NCI-H1694 (cell line): ENCODE data around the gene JAM2.
"Not testable (repeated sequence)": the region's sequence is repeated elsewhere in the genome, so short reads cannot be mapped to it uniquely, and the experiment has no call there.

Experiments used
- DNase-seq: peaks from one replicate; lab custom pipeline; 2025; lab: John Stamatoyannopoulos, UW

JAM2 gene, protein sequence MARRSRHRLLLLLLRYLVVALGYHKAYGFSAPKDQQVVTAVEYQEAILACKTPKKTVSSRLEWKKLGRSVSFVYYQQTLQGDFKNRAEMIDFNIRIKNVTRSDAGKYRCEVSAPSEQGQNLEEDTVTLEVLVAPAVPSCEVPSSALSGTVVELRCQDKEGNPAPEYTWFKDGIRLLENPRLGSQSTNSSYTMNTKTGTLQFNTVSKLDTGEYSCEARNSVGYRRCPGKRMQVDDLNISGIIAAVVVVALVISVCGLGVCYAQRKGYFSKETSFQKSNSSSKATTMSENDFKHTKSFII

DNA sequence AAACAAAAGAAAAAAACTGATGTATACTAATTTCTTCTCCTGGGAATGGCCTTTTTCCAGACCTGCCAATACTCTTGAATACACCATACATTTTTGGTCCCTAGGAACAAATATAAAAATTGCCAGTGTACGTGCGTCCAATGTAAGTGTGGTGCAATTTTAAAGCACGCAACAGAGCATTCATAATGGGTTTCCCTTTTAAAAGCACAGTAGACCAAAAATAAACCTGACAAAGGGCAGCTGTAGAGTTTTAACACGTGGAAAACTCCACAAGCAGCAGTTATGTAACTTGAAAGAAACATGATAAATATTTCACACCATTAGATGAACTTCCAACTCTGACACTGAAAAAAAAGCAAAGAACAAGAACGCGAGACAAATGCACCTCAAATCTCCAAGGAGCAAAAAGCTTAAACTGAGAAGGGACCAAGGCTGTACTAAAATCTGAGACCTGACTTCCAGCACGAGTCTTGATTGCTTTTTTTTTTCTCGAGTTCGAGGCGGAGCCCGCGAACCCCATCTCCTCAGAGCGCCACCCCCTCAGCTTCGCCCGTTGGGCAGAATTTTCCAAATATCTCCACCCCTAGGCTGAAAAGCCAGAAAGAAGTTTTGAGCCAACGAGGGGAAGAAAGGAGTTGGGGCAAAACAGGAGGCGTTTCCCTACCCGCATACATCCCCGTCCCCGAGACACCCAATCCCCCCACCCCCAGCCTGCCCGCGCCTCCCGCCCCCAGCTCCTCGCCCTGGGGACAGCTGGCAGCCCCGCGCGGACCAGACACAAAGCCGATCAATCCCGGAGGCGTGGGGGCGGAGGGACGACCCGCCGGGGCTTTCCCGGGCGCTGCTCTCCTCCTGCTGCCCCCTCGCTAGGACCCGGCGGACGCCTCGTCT is at the start of gene JAM2:
JAM2 (plus strand) TSS at position 599 of the 891 bp plus-strand sequence. CDS start 564 bp downstream, outside the sequence.
- DNase-seq = peak; percentile 60

DNA sequence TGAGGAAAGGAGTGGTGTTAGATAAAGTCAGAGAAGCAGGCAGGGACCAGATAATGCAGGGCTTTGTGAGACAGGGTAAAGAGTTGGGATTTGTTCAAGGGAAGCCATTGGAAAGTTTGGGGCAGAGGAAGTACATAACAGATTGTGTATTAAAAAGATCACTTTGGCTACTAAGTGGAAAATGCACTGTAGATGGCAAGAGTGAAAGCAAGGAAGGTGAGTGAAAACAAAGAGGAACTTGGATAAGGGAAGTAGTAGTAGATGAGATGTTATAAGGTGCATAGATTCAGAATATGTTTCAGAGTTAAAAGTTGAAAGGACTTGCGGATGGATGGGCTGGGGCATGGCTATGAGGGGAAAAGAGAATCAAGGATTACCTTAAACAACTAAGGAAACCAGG is 49.2 kb upstream of the JAM2 start:
- no peak for DNase-seq

DNA sequence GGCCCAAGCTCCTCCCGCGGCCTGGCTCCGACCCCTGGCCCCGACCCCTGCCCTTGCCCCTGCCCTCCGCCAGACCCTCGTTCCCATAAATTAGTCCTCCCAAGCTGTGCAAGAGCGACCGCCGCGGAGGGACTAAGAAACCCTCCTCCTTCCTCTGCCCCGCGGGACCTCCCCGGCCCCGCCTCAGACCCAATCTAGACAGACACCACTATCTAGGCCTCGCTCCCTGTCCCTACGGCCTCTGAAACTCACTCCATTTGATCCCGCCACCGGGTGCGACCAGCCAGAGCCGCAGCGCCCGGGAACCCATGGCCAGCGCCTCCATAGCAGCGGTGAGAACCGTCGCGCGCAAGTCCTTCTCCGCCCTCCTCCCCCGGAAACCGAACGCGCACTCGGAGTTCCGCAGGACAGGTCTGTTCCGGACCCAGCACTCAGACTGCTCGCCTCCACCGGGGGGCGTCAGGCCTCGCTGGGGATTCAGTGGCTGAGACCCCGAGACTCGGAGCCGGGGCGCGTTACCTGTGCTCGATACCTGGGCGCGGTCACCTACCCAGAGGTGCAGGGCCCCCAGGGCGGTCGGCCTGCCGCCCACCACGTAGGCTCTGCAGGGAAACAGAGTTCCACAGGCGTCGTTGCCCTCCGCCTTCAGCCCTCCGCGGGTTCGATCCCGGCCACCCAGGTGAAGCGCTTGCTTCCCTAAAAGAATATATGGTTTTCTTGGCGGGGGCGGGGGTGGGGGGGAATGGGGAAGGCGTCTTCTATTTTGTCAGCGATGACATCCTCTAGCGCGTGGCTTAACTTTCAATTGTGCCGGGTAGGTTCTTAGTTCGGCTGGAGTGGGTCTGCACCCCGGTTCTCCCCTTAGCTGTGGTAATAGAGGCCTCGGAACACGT is 31.7 kb upstream of the JAM2 start, which contains the start of gene MRPL39:
MRPL39 (minus strand) TSS at position 331 of the 893 bp plus-strand sequence; CDS start at position 325, 6 bp downstream.
- DNase-seq = peak; percentile 89

DNA sequence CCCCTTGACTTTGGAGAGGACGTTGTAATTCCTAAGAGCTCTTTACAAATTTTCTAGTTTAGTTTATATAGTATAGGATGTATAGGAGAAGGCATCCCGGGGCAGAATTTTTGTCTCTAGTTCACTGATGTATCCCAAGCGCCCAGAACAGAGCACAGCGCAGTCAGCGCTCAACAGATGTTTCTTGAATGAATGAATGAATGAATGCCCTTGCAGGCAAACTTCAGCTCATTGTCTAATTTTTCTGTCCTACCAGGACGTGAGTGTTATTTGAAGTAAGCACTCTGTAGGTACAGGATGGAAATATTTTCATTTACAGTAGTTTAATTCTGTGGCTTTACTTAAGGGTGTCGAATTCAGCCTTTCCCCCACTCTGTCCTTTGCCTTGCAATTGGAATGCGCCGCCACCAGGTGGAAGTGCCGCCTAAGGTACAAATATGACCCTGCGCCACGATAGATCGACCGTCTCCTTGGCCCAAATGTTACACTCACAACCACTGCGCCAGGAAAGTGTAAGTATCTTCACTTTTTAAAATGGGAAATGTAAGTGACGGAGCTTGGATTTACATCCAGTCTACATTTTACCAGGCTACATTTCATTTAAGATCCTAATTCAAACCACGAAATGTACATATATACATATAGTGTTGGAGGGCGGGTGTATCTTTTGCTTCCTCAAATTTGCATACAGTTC is 30.9 kb upstream of the JAM2 start:
- peak; percentile 90 for DNase-seq

DNA sequence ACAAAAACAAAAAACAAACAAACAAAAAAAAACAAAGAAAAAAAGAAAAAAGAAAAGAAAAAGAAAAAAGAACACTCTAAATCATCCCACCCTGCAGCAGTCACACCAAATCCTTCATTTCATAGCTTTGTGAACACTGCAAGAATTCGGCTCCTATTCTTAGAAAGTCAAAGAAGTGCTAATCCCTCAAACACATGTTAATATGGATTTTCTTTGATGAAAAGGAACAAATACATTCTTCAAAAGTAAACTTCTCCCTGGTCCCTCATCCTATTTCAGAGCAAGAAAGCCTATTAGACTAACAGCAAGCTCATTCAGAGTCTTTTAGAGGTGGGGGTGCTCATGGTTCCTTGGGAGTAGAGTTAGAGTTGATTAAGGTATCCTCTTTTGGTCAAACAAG is 24.6 kb upstream of the JAM2 start:
- DNase-seq = no peak

DNA sequence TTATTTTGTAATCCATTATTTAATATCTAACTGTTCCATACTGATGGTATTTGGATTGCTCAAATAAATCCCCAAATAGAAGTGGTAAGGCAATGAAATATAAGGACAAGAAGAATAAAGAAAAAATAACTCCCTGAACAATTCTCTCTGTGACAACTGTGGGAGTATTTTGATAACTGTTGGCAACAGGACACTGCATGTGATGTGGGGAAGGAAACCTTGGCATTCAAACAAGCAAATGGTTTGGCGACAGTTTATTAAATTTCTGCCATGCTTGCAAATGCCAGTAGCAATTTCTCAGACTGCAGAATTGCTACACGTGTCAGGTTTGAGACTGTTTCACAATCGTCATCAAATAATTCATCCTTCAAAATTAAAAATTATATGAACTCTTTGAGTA is 23.2 kb upstream of the JAM2 start:
- DNase-seq = no peak

DNA sequence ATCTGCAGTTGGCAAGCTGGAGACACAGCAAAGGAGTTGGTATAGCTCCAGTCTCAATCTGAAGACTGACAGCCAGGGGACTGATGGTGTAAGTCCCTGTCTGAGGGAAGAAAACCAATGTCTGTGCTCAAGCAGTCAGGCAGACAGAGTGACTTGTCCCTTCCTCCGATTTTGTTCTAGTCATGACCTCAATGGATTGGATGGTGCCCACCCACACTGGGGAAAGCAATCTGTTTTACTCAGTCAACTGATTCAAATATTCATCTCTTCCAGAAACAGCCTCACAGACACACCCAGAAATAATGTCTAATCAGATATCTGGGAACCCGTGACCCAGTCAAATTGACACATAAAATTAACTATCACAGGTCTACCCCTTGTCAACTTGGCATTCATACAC is 19.9 kb upstream of the JAM2 start:
- no peak for DNase-seq

DNA sequence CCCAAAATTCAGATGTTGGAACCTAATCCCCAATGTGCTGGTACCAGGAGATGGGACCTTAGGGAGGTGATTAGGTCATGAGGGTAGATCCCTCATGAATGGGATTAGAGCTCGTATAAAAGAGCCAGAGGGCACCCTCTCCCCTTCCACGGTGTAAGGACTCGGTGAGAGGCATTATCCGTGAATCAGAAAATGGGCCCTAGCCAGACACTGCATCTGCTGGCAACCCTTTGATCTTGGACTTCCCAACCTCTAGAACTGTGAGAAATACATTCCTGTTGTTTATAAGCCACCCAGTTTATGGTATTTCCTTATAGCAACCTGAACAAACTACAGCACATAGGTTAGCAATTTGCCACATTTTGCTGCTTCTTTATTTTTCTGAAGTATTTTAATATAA is 14.5 kb upstream of the JAM2 start:
- no peak for DNase-seq

DNA sequence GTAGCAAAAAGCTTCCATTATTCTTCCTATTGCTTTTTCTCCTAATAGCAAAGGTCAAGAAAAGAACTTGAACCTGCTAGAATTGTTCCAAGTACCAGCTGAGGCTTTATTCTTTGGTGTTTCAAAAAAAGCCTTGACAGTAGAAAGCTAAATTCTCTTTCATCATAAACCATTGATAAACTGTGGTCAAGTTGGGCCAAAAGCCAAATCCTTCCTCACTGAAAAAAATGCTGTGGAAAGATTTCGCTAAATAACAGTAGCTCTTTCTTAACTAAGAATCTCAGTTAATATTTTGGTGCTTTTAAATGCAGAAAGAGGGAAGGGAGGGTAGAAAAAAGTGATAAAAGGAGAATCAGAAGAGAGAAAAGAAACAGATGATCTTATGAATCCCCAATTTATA is 14.0 kb upstream of the JAM2 start:
- no peak for DNase-seq

DNA sequence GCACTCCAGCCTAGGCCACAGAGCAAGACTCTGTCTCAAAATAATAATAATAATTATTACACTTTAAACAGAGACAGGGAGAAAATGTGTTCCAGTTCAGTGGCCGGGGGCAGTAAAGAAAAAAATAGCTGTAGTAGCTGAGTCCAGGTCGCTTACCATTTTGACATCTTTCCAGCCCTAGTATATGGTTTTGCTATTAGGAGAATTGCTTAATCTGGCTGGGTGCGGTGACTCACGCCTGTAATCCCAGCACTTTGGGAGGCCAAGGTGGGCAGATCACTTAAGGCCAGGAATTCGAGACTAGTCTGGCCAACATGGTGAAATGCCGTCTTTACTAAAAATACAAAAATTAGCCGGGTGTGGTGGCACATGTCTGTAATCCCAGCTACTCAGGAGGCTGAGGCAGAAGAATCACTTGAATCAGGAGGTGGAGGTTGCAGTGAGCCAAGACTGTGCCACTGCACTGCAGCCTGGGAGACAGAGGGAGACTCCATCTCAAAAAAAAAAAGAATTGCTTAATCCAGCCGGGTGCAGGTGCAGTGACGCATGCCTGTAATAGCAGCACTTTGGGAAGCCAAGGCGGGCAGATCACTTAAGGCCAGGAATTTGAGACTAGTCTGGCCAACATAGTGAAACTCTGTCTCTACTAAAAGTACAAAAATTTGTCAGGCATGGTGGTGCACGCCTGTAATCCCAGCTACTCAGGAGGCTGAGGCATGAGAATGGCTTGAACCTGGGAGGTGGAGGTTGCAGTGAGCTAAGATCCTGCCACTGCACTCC is 13.1 kb upstream of the JAM2 start:
- not testable (repeated sequence) for DNase-seq

DNA sequence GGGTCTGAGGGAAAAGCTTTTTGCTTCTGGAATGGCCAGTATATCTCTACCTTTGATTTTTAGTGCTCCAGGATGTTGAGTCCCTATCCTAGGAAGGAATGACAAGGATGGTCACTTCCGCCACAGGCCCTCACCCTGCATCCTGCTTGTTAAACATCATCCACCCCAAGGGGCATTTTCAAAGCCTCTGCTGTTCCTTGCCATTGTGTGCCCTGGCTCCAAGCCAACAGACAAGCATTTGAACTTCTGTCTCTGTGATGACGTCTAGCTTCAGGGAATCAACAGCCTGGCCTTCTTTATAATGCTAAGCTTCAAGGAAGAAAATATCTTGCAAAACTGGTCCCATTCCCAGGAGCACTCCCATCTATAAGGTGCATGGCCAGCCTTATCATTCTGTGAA is 12.3 kb upstream of the JAM2 start:
- DNase-seq = no peak

DNA sequence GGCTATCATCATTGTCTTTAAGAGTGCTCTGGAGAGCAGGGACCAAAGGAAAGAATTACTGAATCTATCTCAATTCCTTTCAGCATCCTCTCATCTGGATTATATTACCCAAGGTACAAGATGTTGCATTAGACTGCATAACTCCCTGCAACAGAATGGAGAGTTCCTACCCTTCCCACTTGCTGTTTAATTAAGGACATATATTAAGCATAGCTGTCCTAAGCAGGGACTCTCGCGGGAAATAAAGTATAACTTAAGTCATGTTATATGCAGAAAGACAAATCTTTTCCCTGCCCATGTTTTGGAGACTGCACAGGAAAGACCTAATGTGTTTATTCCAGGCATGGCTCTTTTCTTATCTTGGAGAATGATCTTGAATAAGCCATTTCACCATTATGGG is 6.8 kb upstream of the JAM2 start:
- DNase-seq = no peak

DNA sequence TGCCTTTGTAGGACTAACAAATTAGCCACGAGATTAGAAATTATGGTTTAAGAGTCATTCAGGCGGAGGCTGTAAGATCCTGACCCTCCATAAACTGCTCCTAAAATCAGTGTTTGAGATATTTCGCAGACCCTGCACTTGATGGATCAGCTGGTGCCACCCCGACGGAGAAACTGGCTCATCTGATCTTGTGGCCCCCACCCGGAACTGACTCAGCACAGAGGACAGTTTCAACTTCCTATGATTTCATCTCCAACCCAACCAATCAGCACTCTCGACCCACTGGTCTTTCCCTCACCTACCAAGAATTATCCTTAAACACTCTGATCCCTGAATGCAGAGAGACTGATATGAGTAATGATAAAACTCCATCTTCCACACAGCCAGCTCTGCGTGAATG is 3.7 kb upstream of the JAM2 start:
- DNase-seq = no peak

DNA sequence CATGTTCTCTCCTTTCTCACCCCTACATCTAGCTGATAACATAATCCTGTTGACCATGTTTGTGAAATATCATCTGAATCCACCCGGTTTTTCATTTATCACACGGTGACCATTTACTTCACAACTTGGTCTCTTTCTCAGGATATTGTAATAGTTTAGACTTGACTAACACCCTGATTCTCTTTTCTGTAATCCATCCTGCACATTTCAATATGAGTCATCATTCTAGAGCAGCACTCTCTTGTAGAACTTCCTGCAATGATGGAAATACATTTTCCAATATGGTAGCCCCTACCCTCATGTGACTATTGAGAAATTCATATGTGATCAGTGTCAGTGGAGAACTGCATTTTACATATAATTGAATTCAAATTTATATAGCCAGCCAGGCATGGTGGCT is 2.3 kb upstream of the JAM2 start:
- no peak for DNase-seq

DNA sequence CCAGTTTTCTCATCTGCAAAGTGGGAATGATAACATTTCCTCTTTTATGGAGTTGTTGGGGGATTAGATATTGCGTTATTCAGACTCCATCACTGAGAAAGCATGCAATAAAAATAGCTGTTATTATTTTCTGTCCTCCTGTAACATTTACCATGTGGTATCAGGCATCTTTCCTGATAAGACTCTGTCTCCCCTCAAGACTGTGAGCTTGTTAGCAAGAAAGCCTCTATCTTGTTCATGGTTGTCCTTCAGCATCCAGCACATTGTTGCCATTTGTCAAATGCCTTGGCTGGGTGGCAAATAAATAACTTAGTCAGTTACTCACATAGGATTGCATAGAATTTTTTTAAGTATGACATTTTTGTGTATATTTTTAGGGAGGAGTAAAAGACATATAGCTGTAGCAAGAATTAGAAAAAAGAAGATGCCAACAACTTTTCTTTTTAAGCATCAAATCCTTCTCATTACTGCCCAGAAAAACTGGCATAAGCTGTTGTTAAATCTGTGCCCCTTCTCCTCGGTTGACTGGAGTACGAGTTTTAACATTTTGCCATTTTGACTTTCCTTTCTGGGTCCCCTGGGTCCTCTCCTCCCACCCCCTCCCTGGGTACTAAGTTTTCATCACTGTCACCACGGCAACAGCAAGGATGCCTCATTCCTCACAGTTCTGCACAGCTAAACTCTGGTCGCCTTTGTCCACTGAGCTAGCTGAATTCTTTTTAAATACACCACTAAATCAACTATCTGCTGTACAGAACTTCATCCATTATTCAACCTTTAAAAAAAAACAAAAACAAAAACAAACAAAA is 1.0 kb upstream of the JAM2 start:
- DNase-seq = no peak

DNA sequence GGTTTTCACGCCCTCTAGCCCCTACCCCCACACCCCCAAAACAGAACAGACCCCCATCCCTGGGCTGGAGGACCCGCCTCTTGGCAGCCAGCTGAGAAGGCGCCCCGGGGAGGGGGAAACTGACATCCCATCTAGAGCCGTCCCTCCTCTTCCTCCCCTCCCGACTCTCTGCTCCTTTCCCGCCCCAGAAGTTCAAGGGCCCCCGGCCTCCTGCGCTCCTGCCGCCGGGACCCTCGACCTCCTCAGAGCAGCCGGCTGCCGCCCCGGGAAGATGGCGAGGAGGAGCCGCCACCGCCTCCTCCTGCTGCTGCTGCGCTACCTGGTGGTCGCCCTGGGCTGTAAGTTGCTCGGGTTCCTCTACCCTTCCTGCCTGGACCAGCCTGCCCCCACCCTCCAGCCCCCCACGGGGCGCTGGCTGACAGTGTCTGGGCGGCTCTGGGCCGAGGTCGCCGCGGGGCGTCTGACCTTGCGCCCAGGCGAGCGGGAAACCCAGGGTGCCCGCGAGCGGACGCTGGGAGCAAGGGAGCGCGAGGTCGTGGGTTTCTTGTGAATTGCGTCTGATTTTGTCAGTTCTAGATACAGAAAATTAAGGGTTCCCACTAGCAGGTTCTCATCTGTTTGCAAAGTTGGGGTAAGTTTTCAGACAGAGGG is 618 bp downstream of the JAM2 start:
- DNase-seq = peak; percentile 43

DNA sequence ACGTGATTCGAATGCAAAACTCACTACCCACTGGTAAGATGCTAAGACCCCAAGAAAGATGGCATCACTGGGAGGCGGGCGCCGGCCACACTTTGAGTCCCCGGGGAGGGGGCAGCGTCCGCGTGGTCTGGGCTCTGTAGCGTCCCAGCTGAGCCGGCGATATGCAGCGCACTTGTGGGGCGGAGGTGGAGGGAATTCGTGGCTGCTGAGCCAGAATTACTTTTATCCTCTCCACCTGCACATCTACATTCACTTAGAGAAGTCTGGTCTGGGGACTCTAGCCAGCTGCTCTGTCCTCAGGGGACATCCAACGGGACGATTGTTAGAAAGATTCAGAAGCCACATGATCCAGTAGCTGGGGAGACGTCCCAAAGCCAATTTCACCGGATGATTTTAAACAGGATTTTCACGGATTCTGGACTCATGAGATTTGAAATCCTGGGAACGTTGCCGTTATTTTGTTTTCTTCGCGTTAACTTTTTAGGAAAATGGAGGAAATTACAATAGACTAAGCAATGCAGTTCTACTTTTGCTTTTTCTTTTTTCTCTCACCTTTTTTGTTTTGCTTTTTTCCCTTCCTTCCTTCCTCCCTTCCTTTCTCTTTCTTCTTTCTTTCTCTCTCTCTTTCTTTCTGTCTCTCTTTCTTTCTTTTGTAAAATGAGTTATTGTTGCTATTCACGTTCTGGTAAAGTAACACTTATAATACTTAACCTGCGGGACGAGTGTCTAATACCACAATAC is 1.3 kb downstream of the JAM2 start:
- no peak for DNase-seq

DNA sequence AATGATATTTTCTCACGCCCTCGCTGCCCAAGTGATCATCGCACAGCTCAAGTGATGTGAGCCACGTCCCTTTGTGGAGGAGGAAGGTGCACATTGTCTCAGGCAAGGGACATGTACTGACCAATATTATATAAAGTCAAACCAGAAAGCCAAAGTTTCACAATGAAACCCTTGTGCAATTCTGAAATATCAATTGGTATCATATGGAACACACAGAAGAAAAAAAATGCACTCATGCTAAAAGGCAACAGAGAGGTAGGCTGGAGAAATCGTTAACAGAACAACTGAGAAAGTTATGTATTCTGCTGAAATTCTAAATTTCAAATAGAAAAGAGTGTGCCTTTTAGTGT is 1.9 kb downstream of the JAM2 start:
- DNase-seq = no peak

DNA sequence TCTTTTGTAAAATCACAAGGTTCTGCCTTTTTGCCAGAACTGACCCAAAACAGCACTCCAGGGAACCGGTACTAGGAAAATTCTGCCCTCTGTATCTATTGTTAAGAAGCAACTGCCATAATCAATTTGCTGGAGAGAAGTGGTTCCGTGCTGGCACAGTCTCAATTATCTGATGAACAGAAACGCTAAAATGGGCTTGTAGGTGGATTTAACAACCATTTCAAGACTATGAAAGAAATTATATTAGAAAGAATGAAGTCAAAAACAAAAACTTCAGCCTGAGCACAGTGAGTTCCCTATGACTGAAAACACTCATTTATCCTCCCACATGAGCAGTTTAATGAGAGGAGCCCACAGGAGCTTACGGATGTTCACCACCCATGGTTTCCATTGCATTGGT is 4.4 kb downstream of the JAM2 start:
- DNase-seq = no peak
